ENCODE results near the gene CCDC78. TPM values are rescaled to one million over a fixed set of nuclear protein-coding genes. Genes with fewer than 3 reads are reported as not detected.

The CCDC78 gene
- total RNA-seq, 2 experiments from 2014 or later: 4.6 to 5.7 TPM

DNA sequence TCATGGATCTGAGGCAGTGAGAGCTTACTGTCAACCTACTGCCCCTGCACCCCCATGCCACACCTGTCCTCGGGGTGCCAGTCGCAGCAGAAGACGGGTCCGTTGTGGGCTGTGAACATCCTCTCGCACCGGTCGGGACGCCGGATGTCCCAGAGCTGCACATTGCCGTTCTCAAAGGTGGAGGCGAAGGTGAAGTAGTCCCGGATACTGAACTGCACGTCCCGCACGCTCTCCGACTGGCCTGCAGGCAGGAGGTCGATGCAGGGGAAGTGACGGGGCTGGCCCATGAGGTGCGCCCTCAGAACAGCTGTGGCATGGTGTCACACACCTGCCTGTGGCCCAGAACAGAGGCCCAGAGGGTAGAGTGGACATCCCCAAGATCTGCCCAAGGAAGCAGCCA, 38.7 kb downstream of the CCDC78 start:
- H3K27ac Mint-ChIP-seq: no peak overlapping the region
- H3K4me3 Mint-ChIP-seq: no peak overlapping the region
- no peak for DNase-seq
- intact Hi-C loops (cut with micrococcal nuclease): no loop called here
- ATAC-seq: no peak
- TF ChIP-seq, protein P1, sequence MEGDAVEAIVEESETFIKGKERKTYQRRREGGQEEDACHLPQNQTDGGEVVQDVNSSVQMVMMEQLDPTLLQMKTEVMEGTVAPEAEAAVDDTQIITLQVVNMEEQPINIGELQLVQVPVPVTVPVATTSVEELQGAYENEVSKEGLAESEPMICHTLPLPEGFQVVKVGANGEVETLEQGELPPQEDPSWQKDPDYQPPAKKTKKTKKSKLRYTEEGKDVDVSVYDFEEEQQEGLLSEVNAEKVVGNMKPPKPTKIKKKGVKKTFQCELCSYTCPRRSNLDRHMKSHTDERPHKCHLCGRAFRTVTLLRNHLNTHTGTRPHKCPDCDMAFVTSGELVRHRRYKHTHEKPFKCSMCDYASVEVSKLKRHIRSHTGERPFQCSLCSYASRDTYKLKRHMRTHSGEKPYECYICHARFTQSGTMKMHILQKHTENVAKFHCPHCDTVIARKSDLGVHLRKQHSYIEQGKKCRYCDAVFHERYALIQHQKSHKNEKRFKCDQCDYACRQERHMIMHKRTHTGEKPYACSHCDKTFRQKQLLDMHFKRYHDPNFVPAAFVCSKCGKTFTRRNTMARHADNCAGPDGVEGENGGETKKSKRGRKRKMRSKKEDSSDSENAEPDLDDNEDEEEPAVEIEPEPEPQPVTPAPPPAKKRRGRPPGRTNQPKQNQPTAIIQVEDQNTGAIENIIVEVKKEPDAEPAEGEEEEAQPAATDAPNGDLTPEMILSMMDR (IDR thresholded peaks at IDR 0.05): no peak
- POLR2A ChIA-PET: interaction anchor here (1.1 kb wide), 1 partner anchor 19 kb away, joined by 3 read pairs; no protein-coding TSS in a partner anchor
- no peaks in the 10 kb centered on the region for H3K9me3 Mint-ChIP-seq
- H3K4me1 Mint-ChIP-seq (ENCODE audit: low read depth): peaks cover 45% of the 10 kb centered on the region
- H3K27me3 Mint-ChIP-seq: no peaks in the 10 kb centered on the region
- CTCF ChIA-PET: interaction anchor here (1.0 to 1.1 kb wide), 2 partner anchors 33 to 98 kb away, joined by 3 read pairs; no protein-coding TSS in a partner anchor
- peaks cover 15% of the 10 kb centered on the region for H3K36me3 Mint-ChIP-seq (ENCODE audit: low read depth)

DNA sequence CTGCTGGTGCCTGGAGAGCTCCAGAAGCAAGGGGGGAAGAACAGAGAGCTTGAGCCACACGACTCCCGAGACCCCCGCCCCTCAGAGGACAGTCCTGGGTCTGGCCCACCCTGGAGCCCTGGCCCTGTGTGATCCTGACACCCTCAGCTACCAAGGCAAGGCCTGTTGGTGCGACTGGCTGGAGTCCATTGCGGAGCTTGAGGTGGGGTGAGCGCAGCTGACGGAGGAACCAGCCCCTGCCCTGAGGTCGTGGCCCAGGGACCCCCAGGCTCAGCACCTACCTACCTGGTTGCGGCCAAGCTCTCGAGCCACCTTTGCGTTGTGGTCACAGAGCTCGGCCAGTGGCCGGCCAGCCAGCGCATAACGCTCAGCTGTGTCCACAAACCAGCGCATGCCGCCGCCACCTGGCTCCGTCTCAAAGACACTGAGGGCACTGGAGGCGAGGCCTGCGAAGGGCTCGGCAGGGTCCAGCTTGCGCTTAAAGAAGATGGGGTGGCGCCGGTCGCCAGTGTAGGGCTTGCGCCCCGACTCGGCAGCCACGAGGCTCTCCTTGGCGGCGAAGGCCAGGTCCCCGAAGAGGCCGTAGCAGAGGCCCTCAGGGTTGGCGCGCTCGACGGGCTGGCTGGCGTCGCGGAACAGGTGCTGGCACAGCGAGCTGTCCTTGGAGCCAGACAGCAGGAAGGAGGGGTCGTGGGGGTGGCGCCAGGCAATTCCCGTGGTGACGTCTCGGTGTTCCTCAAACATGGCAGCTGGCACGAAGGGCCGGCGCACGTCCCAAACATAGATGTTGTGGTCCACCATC, 39.6 kb downstream of the CCDC78 start:
- Mint-ChIP-seq H3K27me3 (no peaks in the 10 kb centered on the region), H3K27ac (no peak overlapping the region), H3K36me3 (ENCODE audit: low read depth) (peaks cover 21% of the 10 kb centered on the region), H3K9me3 (no peaks in the 10 kb centered on the region), H3K4me3 (no peak overlapping the region), H3K4me1 (ENCODE audit: low read depth) (peaks cover 52% of the 10 kb centered on the region)
- CTCF ChIA-PET: interaction anchor here (0.5 to 1.2 kb wide), 3 partner anchors 9 to 54 kb away, joined by 3 read pairs; partner anchors contain the start of genes CIAO3 and RHBDL1
- TF ChIP-seq, protein P1 (IDR thresholded peaks at IDR 0.05): no peak
- POLR2A ChIA-PET: interaction anchor here (1.1 to 1.3 kb wide), 2 partner anchors 20 to 39 kb away, joined by 3 read pairs; no protein-coding TSS in a partner anchor
- no peak for DNase-seq
- intact Hi-C loops (cut with micrococcal nuclease): no loop called here
- no peak for ATAC-seq

DNA sequence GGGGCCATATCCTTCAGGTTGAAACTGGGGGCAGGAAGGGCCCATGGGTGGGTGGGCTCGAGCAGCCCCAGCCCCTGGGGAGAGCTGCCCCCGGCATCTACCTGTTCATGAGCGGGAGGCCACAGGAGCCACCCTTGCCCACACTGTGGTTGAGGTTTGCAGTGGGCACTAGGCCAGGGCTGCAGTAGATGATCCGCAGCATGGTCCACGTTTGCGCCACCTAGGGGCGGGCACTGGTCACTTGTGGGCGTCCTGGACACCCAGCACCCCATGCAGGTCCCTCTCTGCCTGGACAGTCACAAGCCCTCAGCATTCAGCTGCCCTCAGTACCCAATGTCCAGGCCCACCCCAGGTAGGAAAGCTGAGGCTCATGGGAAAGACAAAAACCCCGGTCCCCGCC, 40.3 kb downstream of the CCDC78 start:
- ChIA-PET POLR2A (interaction anchor here (1.3 kb wide), 1 partner anchor 38 kb away, joined by 3 read pairs; no protein-coding TSS in a partner anchor), CTCF (interaction anchor here (0.5 to 1.2 kb wide), 3 partner anchors 9 to 55 kb away, joined by 3 read pairs; partner anchors contain the start of genes CIAO3 and RHBDL1)
- TF ChIP-seq, protein P1 (IDR thresholded peaks at IDR 0.05): peak; percentile 40
- H3K36me3 Mint-ChIP-seq (ENCODE audit: low read depth): peaks cover 26% of the 10 kb centered on the region
- H3K4me1 Mint-ChIP-seq (ENCODE audit: low read depth): peaks cover 56% of the 10 kb centered on the region
- DNase-seq (no peak), ATAC-seq (no peak)
- no peak overlapping the region for H3K4me3 Mint-ChIP-seq
- no peaks in the 10 kb centered on the region for H3K9me3 Mint-ChIP-seq
- no peaks in the 10 kb centered on the region for H3K27me3 Mint-ChIP-seq
- H3K27ac Mint-ChIP-seq: no peak overlapping the region
- intact Hi-C loops (cut with micrococcal nuclease): no loop called here

DNA sequence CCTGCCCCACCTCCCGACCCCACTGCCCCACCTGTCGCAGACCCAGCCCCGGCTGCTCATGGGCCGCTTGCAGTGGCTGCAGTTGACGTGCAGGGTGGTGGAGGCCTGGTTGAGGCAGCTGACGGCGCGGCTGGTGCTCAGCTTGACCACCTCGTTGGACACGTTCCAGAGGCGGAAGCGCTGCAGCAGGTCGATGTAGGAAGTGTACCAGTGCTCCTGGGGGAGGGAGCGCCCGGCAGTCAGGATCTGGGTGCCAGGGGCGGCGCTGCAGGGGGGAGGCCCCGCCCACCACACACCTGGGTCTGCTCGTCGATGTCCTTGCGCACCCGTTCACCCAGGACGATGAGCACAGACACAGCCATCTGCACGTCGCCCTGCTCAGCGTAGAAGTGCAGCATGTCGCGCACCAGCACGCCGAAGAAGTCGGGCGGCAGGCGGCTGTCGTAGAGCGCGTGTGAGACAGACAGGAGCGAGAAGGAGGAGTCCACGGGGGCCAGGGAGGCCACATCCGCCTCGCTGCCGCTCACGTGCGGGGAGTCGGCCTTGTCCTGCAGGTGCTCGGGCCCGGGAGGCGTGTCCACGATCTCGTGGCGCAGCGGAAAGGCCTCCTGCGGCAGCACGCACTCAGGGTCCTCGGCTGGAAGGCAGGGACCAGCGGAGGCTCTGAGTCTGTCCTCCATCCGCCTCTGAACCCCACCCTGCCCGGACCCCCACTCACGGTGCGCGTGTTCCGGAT, 41.1 kb downstream of the CCDC78 start:
- Mint-ChIP-seq H3K27ac (no peak overlapping the region), H3K36me3 (ENCODE audit: low read depth) (peaks cover 26% of the 10 kb centered on the region), H3K4me1 (ENCODE audit: low read depth) (peaks cover 55% of the 10 kb centered on the region), H3K27me3 (no peaks in the 10 kb centered on the region), H3K4me3 (no peak overlapping the region), H3K9me3 (no peaks in the 10 kb centered on the region)
- intact Hi-C loops (cut with micrococcal nuclease): no loop called here
- TF ChIP-seq, protein P1 (IDR thresholded peaks at IDR 0.05): no peak
- ChIA-PET POLR2A (interaction anchor here (0.8 to 1.3 kb wide), 5 partner anchors 8 to 51 kb away, joined by 3 to 5 read pairs (median 4); partner anchors contain the start of gene METTL26), CTCF (interaction anchor here (1.2 kb wide), 1 partner anchor 10 kb away, joined by 3 read pairs; no protein-coding TSS in a partner anchor)
- no peak for DNase-seq
- ATAC-seq: no peak

Measured in activated CD8-positive, alpha-beta T cell treated with anti-CD3 and anti-CD28 coated beads for 36 hours (primary cell).